GM10847 (cell line): ENCODE measurements around the gene RAP1GAP.

Experiments used
- POLR2A ChIP-seq: IDR thresholded peaks from 2 replicates; pipeline ENCODE4 v1.6.1; 2011; ENCODE audit not compliant: insufficient read length; ENCODE audit errors: extremely low read depth

Gene RAP1GAP

DNA sequence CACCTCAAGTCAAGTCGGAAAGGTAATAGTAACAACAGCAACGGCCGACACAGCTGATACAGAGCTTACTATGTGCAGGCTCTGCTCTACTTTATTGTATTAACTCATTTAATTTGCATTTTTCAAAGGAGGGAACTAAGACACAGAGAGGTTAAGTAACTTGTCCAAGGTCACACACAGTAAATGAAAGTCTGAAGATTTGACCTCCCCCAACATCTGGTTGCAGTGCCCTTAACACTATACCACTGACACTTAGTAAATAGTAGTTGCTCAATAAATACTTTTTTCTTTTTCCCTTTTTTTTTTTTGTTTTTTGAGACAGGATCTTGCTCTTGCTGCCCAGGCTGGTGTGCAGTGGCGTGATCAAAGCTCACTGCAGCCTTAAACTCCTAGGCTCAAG is 39.2 kb downstream of the RAP1GAP start:
- TF ChIP-seq POLR2A = no peak

GRCh38 chr1:21628798-21629393 is 40.3 kb downstream of the RAP1GAP start:
- TF ChIP-seq POLR2A = no peak

- TF ChIP-seq POLR2A = no peak
These were observed 42.2 kb downstream of the RAP1GAP start for GRCh38 chr1:21626921-21627339.

DNA sequence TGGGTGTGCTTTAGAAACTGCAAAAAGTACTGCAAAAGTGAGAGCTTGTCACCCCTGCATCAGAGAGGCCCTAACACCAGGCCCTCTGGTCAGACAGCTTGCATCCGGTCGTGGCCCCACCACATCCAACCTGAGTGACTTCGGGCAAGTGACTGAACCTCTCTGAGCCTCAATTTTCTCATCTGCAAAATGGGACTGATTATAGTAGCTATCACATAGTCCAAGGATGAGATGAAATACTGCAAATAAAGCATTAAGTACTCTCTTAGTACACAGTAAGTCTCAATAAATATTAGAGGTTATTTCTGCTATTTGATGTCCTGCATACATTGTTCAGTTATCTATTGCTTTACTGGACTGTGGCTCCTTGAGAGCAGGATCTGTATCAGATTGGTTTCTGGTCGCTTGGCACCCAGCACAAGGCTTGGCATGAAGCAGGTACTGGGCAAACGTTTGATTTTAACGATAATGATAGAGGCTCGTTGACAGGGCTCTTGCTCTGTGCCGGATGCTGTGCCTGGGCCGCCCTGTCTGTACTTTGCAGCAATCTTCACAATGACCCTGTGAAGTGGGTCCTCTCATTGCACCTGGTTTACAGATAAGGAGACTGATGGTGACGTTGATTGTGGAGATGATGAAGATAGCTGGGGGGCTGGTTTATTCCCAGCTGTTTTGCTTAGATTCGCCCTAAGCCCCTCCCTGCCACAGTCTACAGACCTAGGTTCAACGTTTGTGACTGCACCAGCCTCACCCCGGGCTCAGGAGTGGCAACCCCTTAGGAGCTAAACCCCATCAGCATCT is 43.6 kb downstream of the RAP1GAP start:
- no peak for TF ChIP-seq POLR2A

GRCh38 chr1:21624571-21625389 is 44.4 kb downstream of the RAP1GAP start:
- no peak for TF ChIP-seq POLR2A

GRCh38 chr1:21623410-21623961 is 45.7 kb downstream of the RAP1GAP start:
- no peak for TF ChIP-seq POLR2A

GRCh38 chr1:21622466-21623315 is 46.5 kb downstream of the RAP1GAP start:
- no peak for TF ChIP-seq POLR2A

DNA sequence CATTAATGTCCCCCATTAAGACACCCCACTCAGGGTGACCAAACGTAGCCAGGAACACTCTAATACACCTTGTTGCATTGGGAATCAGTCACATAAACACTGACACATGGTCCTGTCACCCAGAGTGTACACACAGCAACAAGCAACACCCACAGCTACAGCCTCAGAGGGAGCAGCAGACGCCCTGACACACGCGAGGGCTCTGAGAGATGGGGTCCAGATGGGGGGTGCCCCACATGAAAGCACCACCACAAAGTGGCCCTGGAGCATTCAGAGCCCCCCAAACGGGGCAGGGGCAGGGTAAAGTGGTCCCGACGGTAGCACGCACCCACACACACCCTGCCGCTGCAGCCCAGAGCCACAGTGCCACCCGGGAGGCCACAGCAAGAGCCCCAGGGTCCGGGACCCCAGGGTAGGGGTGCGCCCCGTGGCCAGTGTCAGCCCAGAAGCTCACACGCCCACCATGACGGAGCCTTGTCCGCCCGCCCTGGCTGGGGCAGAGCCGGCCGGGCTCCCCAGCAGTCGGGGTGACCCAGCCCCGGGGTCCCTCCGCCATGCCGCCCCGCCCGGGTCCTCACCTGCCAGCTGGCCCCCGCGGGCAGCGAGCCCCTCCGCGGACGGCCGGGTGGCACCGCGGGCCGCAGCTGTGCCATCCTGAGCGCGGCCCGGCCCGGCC is 47.3 kb downstream of the RAP1GAP start:
- TF ChIP-seq POLR2A = no peak

DNA sequence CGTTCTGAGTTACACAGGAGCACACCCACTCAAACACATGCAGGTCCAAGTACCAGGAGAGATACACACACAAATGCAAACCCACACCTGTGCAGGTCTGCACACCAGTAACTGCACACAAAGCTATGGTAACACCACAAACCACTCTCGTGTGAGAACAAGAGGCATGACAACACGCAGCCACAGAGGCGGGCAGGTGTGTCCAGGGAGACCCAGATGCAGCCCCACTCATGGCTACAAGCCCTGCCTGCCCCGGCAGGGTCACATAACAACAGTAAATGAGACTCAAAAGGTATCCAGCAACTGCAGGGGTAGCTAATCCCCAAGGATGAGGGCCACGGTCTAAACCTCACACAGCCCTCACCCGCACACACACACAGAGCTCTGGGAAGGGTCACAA is 48.1 kb downstream of the RAP1GAP start:
- no peak for TF ChIP-seq POLR2A

DNA sequence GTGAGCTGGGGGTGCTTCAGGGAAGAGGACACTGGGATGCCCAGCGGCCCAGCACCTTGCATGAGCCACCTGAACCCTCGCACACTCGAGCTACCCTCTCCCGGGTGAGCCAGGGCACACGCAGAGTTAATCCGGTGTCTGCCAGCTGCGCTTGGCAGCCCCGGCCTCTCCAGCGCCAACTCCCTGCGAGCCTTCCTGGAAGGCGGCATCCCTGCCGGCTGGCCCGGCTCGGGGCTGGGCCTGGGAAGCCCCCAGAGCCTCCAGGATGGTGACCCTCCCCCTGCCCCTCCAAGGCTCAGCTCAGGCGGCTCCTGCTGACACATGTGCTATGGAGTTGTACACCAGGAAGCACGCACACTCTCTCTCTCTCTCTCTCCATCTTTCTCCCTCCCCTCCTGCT is 48.7 kb downstream of the RAP1GAP start:
- TF ChIP-seq POLR2A = no peak

GRCh38 chr1:21620011-21620410 is 49.1 kb downstream of the RAP1GAP start:
- TF ChIP-seq POLR2A = no peak

GRCh38 chr1:21619375-21619947 is 49.7 kb downstream of the RAP1GAP start:
- TF ChIP-seq POLR2A = no peak

DNA sequence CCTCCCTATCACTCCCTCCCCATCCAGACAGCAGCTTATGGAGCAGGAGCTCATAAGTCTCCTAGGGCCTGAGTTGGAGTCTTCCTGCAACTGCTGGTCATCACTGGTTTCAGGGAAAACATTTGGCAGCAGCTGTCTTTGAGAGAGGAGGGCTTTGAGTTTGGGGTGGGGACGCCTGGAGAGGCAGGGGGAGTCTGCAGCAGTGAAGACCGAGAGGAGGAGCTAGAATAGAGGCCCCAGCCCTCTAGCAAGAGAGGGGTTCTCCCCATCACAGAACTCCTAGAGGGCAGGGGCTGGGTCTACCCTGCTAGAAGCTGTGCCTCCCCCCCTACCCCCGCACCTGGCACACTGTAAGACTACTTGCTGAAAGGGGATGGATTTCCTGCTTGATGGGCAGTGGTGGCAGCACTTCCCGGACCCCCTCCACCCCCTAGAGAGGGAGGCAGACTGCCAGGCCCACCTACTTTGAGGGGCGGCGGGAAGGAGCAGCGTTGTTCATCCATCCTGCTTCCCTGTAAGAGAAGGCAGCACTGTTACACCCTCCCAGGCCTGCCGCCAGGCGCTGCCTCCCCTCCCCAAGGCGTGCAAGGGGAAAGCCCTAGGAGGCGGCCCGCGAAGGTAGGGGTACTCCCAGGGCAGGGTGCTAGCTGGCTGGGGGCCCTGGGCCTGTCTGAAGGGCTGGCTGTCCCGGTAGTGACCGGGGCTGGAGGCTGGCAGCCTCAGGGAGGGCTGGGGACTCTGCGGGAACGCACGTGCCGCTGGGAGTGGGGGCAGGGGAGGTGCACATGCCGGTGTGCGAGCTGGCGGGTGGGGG is 50.4 kb downstream of the RAP1GAP start:
- no peak for TF ChIP-seq POLR2A
